Naive thymus-derived CD4-positive, alpha-beta T cell (primary cell): ENCODE measurements around the gene TADA3. TPM values are rescaled to one million over a fixed set of nuclear protein-coding genes. Genes with fewer than 3 reads are reported as not detected.

Experiments
- ATAC-seq: fragments of 150-1000 bp; cut with Tn5 transposase; 2 replicates; pipeline ENCODE4 v1.10.0; 2021; ENCODE audit warnings: mild to moderate bottlenecking, moderate library complexity
- CTCF ChIA-PET: fragments of 350-600 bp; sonication (Branson Sonifier 250); formaldehyde crosslinking; loops from one replicate; lab custom pipeline; 2021; ENCODE audit warnings: antibody characterized with exemption; lab: Charles Lee
- POLR2A ChIA-PET: fragments of 350-600 bp; sonication (Branson Sonifier 250); formaldehyde crosslinking; loops from one replicate; lab custom pipeline; 2021; ENCODE audit warnings: antibody characterized with exemption, inconsistent platforms; lab: Charles Lee
- DNase-seq, 9 donors: peaks; one replicate each; pipeline versions ENCODE4 v3.0.0 to v3.0.0-alpha.2; 2020 to 2022; ENCODE audit warnings: mixed read lengths in 1 of 9
- H3K27ac ChIP-seq: one replicate; pipeline ENCODE4 v1.7.0; 2013; ENCODE audit warnings: mild to moderate bottlenecking, low read depth, low read length, moderate library complexity
- H3K27me3 ChIP-seq, 2 donors: one replicate each; pipeline ENCODE4 v1.7.0; 2013; ENCODE audit warnings: low read length in 2 of 2, mild to moderate bottlenecking in 2 of 2, moderate library complexity in 2 of 2; ENCODE audit not compliant: control insufficient read depth in 2 of 2, insufficient read depth in 2 of 2
- H3K36me3 ChIP-seq, 3 experiments: 1 replicate in 2 of 3; 2 replicates in 1 of 3; pipeline ENCODE4 v1.7.0; 2013; ENCODE audit warnings: low read length in 3 of 3, mild to moderate bottlenecking in 3 of 3, moderate library complexity in 1 of 3; ENCODE audit not compliant: insufficient read depth in 3 of 3, control insufficient read depth in 2 of 3
- H3K4me1 ChIP-seq, 2 donors: one replicate each; pipeline ENCODE4 v1.7.0; 2013; ENCODE audit warnings: low read length in 2 of 2, mild to moderate bottlenecking in 2 of 2, moderate library complexity in 1 of 2; ENCODE audit not compliant: control insufficient read depth in 2 of 2, insufficient read depth in 2 of 2
- H3K4me3 ChIP-seq: 2 replicates; pipeline ENCODE4 v1.7.0; 2013; ENCODE audit warnings: mild to moderate bottlenecking, low read length
- H3K9me3 ChIP-seq, 3 experiments: 1 replicate in 2 of 3; 2 replicates in 1 of 3; pipeline ENCODE4 v1.7.0; 2013; ENCODE audit warnings: low read length in 3 of 3; ENCODE audit not compliant: control insufficient read depth in 2 of 3
- H3K27ac Mint-ChIP-seq, 9 donors: one replicate each; pipeline ENCODE4 v1.8.0; 2020 to 2022; ENCODE audit warnings: mixed read lengths in 9 of 9, mild to moderate bottlenecking in 8 of 9, moderate library complexity in 5 of 9, inconsistent platforms in 2 of 9
- H3K27me3 Mint-ChIP-seq, 5 donors: one replicate each; pipeline ENCODE4 v1.8.0; 2021 to 2022; ENCODE audit warnings: mixed read lengths in 5 of 5, mild to moderate bottlenecking in 1 of 5
- H3K36me3 Mint-ChIP-seq, 5 donors: one replicate each; pipeline ENCODE4 v1.8.0; 2020 to 2022; ENCODE audit warnings: mixed read lengths in 5 of 5, mild to moderate bottlenecking in 3 of 5, inconsistent platforms in 1 of 5
- H3K4me1 Mint-ChIP-seq, 7 donors: one replicate each; pipeline ENCODE4 v1.8.0; 2020 to 2022; ENCODE audit warnings: mixed read lengths in 7 of 7, mild to moderate bottlenecking in 3 of 7, inconsistent platforms in 1 of 7
- H3K4me3 Mint-ChIP-seq, 10 donors: one replicate each; pipeline ENCODE4 v1.8.0; 2020 to 2022; ENCODE audit warnings: mild to moderate bottlenecking in 10 of 10, mixed read lengths in 10 of 10, moderate library complexity in 6 of 10, inconsistent platforms in 2 of 10
- H3K9me3 Mint-ChIP-seq, 11 donors: one replicate each; pipeline ENCODE4 v1.8.0; 2020 to 2022; ENCODE audit warnings: mixed read lengths in 11 of 11, mild to moderate bottlenecking in 4 of 11, inconsistent platforms in 1 of 11, moderate library complexity in 1 of 11
- intact Hi-C, 2 donors: fragments of 100-400 bp; cut with micrococcal nuclease; formaldehyde crosslinking; loops; one replicate each; pipeline ENCODE4 v1.15.1; 2023
- polyA plus RNA-seq, 2 donors: library from polyadenylated mRNA; unstranded; fragments of 300-500 nt; fragmentation: Illumina TruSeq; gene quantifications; one replicate each; pipeline ENCODE4 v1.2.3, GENCODE V29; 2021
- total RNA-seq, 6 experiments: library from RNA in 5 of 6; stranded (reverse) in 5 of 6; gene quantifications; 1 replicate in 5 of 6; 2 replicates in 1 of 6; pipeline ENCODE4 v1.2.3 and lab custom pipeline; 2021 to 2026

TADA3 gene
- total and polyA plus RNA-seq, 7 experiments from 2014 or later: 31.6 to 69.5 (median 42.7) TPM

DNA sequence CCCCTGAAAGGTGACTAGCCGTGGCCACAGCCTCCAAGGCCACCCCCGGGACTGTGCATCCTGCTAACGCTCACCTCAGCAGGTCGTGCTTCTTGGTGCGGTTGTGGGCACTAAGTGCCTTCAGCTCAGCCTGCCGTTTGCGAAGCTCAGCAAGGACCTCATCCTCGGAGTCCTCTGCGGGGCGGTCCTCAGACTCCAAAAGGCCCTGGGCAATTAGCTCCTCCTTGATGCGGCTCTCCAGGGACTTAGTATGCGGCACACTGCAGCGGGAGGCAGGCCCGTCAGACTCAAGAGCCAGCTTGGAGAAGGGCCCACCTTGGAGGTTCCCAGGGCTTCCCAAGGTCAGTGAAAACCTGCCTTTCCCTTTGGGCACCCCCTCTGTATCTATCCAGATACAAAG lies 8.3 kb downstream of the TADA3 start:
- H3K4me1 ChIP-seq: peaks cover 21 to 32% of the 10 kb centered on the region in 2 donors
- no peaks in the 10 kb centered on the region for H3K9me3 ChIP-seq
- no peaks in the 10 kb centered on the region for H3K27me3 Mint-ChIP-seq
- ChIA-PET CTCF (no interaction called here), POLR2A (no interaction called here)
- H3K36me3 ChIP-seq: peaks cover 0 to 61% (median 11%) of the 10 kb centered on the region in 3 experiments
- peaks cover 12 to 47% (median 38%) of the 10 kb centered on the region in 5 donors for H3K36me3 Mint-ChIP-seq
- no peaks in the 10 kb centered on the region for H3K9me3 Mint-ChIP-seq
- H3K27ac ChIP-seq: no peak overlapping the region
- no peak for DNase-seq
- H3K27ac Mint-ChIP-seq: no peak overlapping the region
- intact Hi-C loops: loop anchor here in 1 of 2 donors (2.0 kb wide), 2 partner anchors 149 to 503 kb away; partner anchors contain the start of gene CRELD1
- no peaks in the 10 kb centered on the region for H3K27me3 ChIP-seq
- H3K4me1 Mint-ChIP-seq: peaks cover 35 to 60% (median 54%) of the 10 kb centered on the region in 7 donors
- H3K4me3 Mint-ChIP-seq: no peak overlapping the region
- no peak for ATAC-seq
- H3K4me3 ChIP-seq: no peak overlapping the region

- no peak for ATAC-seq
- DNase-seq: peak in 2 of 9 donors; percentile 19 to 26
- no peak overlapping the region for H3K27ac Mint-ChIP-seq
- H3K4me3 Mint-ChIP-seq: no peak overlapping the region
- POLR2A ChIA-PET: interaction anchor here (1.0 to 1.8 kb wide), 4 partner anchors 10 to 12 kb away, joined by 3 to 6 read pairs (median 4); partner anchors contain the start of genes ARPC4 and TADA3
- intact Hi-C loops: loop anchor here in 1 of 2 donors (1.0 to 2.0 kb wide), 3 partner anchors 150 to 504 kb away; partner anchors contain the start of gene CRELD1
- H3K4me1 ChIP-seq: peaks cover 33 to 42% of the 10 kb centered on the region in 2 donors
- CTCF ChIA-PET: interaction anchor here (1.0 to 1.2 kb wide), 2 partner anchors 37 to 491 kb away, joined by 3 to 4 read pairs; no protein-coding TSS in a partner anchor
- H3K27me3 Mint-ChIP-seq: no peaks in the 10 kb centered on the region
- H3K27ac ChIP-seq: no peak overlapping the region
- no peaks in the 10 kb centered on the region for H3K27me3 ChIP-seq
- no peaks in the 10 kb centered on the region for H3K9me3 Mint-ChIP-seq
- peaks cover 44 to 67% (median 61%) of the 10 kb centered on the region in 7 donors for H3K4me1 Mint-ChIP-seq
- H3K36me3 Mint-ChIP-seq: peaks cover 10 to 47% (median 35%) of the 10 kb centered on the region in 5 donors
- H3K4me3 ChIP-seq: no peak overlapping the region
- H3K36me3 ChIP-seq: peaks cover 0 to 57% (median 11%) of the 10 kb centered on the region in 3 experiments
- no peaks in the 10 kb centered on the region for H3K9me3 ChIP-seq
Observed at GRCh38 chr3:9782770-9783169, 9.5 kb downstream of the TADA3 start.

DNA sequence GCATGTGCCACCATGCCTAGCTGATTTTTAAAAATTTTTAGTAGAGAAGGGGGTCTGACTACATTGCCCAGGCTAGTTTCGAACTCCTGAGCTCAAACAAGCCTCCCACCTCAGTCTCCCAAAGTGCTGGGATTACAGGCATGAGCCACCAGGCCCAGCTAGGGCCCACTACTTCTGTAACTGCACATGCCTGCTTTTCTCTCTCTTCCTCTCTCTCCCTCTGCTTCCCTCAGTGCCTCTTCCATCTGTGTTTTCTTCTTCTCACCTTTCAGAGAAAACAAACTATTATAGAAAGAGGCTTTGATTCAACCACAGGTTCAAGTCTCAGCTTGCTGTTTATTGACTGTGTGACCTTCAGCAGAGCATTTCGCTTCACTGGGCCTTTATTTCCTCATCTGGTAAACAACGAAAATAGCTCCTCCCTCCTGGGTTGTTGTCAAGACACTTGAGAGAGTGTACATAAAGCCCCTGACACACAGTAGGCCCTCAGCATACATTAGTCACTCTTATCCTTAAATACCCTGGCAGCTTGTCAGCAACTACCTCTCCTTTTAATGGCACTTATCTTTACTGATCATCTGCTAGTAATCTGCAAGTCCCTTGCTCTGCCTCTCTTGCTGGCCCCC lies 10.2 kb downstream of the TADA3 start:
- ATAC-seq (no peak), DNase-seq (no peak)
- no peak overlapping the region for H3K27ac ChIP-seq
- peaks cover 33 to 39% of the 10 kb centered on the region in 2 donors for H3K4me1 ChIP-seq
- Mint-ChIP-seq H3K4me1 (peaks cover 41 to 66% (median 61%) of the 10 kb centered on the region in 7 donors), H3K36me3 (peaks cover 4 to 40% (median 28%) of the 10 kb centered on the region in 5 donors), H3K9me3 (no peaks in the 10 kb centered on the region), H3K27me3 (no peaks in the 10 kb centered on the region), H3K4me3 (peak overlapping the region in 3 of 10 donors; percentile 9 to 19 (median 16)), H3K27ac (peak overlapping the region in 2 of 9 donors; percentile 39 to 70)
- ChIA-PET POLR2A (interaction anchor here (0.6 to 1.8 kb wide), 5 partner anchors 10 to 407 kb away, joined by 3 to 6 read pairs (median 4); partner anchors contain the start of genes ARPC4 and TADA3), CTCF (interaction anchor here (0.6 to 1.2 kb wide), 3 partner anchors 36 to 54 kb away, joined by 3 to 4 read pairs (median 3); no protein-coding TSS in a partner anchor)
- no peaks in the 10 kb centered on the region for H3K9me3 ChIP-seq
- intact Hi-C loops: loop anchor here in 1 of 2 donors (1.0 to 2.0 kb wide), 3 partner anchors 151 to 505 kb away; partner anchors contain the start of gene CRELD1
- H3K36me3 ChIP-seq: peaks cover 0 to 50% (median 11%) of the 10 kb centered on the region in 3 experiments
- H3K4me3 ChIP-seq: no peak overlapping the region
- H3K27me3 ChIP-seq: no peaks in the 10 kb centered on the region

DNA sequence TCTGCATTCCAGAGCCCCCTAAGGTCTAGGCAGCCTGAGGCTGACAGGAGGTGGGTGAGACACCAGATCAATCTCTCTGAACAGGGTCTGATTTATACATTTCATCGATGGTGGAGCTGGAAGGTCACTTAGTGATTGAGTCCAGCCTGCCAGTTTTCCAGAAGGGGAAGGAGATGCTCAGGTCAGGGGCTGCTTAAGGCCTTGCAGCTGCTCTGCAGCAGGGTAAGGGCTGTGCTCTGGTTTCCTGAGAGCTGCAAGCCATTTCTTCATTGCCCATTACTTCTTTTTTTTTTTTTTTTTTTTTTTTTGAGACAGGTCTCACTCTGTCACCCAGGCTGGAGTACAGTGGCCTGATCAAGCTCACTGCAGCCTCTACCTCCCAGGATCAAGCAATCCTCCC lies 10.7 kb downstream of the TADA3 start:
- Mint-ChIP-seq H3K4me3 (peak overlapping the region in 3 of 10 donors; percentile 2 to 77 (median 37)), H3K4me1 (peaks cover 42 to 65% (median 58%) of the 10 kb centered on the region in 7 donors), H3K9me3 (no peaks in the 10 kb centered on the region), H3K36me3 (peaks cover 4 to 36% (median 24%) of the 10 kb centered on the region in 5 donors), H3K27me3 (no peaks in the 10 kb centered on the region), H3K27ac (peak overlapping the region in 2 of 9 donors; percentile 58 to 81)
- peaks cover 33 to 39% of the 10 kb centered on the region in 2 donors for H3K4me1 ChIP-seq
- ChIA-PET CTCF (interaction anchor here (0.6 to 0.7 kb wide), 2 partner anchors 48 to 55 kb away, joined by 3 read pairs; no protein-coding TSS in a partner anchor), POLR2A (interaction anchor here (0.6 to 1.8 kb wide), 4 partner anchors 9 to 406 kb away, joined by 3 to 6 read pairs (median 4); partner anchors contain the start of genes ARPC4 and TADA3)
- ATAC-seq (no peak), DNase-seq (no peak)
- no peaks in the 10 kb centered on the region for H3K27me3 ChIP-seq
- intact Hi-C loops: no loop called here
- H3K9me3 ChIP-seq: no peaks in the 10 kb centered on the region
- H3K4me3 ChIP-seq: no peak overlapping the region
- H3K27ac ChIP-seq: no peak overlapping the region
- H3K36me3 ChIP-seq: peaks cover 0 to 45% (median 10%) of the 10 kb centered on the region in 3 experiments

GRCh38 chr3:9780910-9781309 lies 11.4 kb downstream of the TADA3 start:
- ChIA-PET CTCF (interaction anchor here (1.4 to 1.6 kb wide), 2 partner anchors 15 to 150 kb away, joined by 3 read pairs; no protein-coding TSS in a partner anchor), POLR2A (interaction anchor here (1.0 to 1.8 kb wide), 5 partner anchors 11 to 152 kb away, joined by 3 to 4 read pairs (median 4); partner anchors contain the start of genes ARPC4, CAMK1 and TADA3)
- Histone ChIP-seq H3K27me3 (no peaks in the 10 kb centered on the region), H3K36me3 (peaks cover 0 to 39% (median 8%) of the 10 kb centered on the region in 3 experiments), H3K27ac (no peak overlapping the region), H3K4me1 (peaks cover 33 to 39% of the 10 kb centered on the region in 2 donors), H3K9me3 (no peaks in the 10 kb centered on the region), H3K4me3 (no peak overlapping the region)
- intact Hi-C loops: loop anchor here in 1 of 2 donors (1.0 kb wide), 1 partner anchor 11 kb away; the partner anchor contains the start of gene TADA3
- Mint-ChIP-seq H3K27ac (peak overlapping the region in 6 of 9 donors; percentile 67 to 90 (median 80)), H3K4me3 (peak overlapping the region in 8 of 10 donors; percentile 41 to 82 (median 74)), H3K27me3 (no peaks in the 10 kb centered on the region), H3K36me3 (peaks cover 4 to 31% (median 18%) of the 10 kb centered on the region in 5 donors), H3K4me1 (peaks cover 43 to 65% (median 57%) of the 10 kb centered on the region in 7 donors), H3K9me3 (no peaks in the 10 kb centered on the region)
- ATAC-seq (no peak), DNase-seq (no peak)

GRCh38 chr3:9780458-9780812 lies 11.8 kb downstream of the TADA3 start:
- Mint-ChIP-seq H3K36me3 (peaks cover 4 to 29% (median 15%) of the 10 kb centered on the region in 5 donors), H3K27ac (peak overlapping the region in 8 of 9 donors; percentile 67 to 90 (median 76)), H3K4me1 (peaks cover 43 to 64% (median 55%) of the 10 kb centered on the region in 7 donors), H3K4me3 (peak overlapping the region in 9 of 10 donors; percentile 41 to 82 (median 73)), H3K27me3 (no peaks in the 10 kb centered on the region), H3K9me3 (no peaks in the 10 kb centered on the region)
- no peaks in the 10 kb centered on the region for H3K9me3 ChIP-seq
- POLR2A ChIA-PET: interaction anchor here (1.0 to 1.6 kb wide), 5 partner anchors 10 to 152 kb away, joined by 3 to 8 read pairs (median 4); partner anchors contain the start of genes ARPC4, CAMK1 and TADA3
- ATAC-seq: no peak
- intact Hi-C loops: loop anchor here in 1 of 2 donors (1.0 kb wide), 1 partner anchor 12 kb away; the partner anchor contains the start of gene TADA3
- peaks cover 33 to 39% of the 10 kb centered on the region in 2 donors for H3K4me1 ChIP-seq
- DNase-seq: peak in 1 of 9 donors; percentile 36
- H3K27ac ChIP-seq: peak overlapping the region; percentile 5
- H3K36me3 ChIP-seq: peaks cover 0 to 34% (median 5%) of the 10 kb centered on the region in 3 experiments
- H3K4me3 ChIP-seq: no peak overlapping the region
- CTCF ChIA-PET: interaction anchor here (1.4 to 1.6 kb wide), 2 partner anchors 15 to 151 kb away, joined by 3 read pairs; no protein-coding TSS in a partner anchor
- H3K27me3 ChIP-seq: no peaks in the 10 kb centered on the region
